Measurements from ENCODE around the gene PTTG1IP2.

The PTTG1IP2 gene

GRCh38 chr7:90474284-90475210 is 5.1 kb downstream of the PTTG1IP2 start:
- DNase-seq (ENCODE audit: low read depth in 3 of 3, low spot score in 1 of 3), result no peak

DNA sequence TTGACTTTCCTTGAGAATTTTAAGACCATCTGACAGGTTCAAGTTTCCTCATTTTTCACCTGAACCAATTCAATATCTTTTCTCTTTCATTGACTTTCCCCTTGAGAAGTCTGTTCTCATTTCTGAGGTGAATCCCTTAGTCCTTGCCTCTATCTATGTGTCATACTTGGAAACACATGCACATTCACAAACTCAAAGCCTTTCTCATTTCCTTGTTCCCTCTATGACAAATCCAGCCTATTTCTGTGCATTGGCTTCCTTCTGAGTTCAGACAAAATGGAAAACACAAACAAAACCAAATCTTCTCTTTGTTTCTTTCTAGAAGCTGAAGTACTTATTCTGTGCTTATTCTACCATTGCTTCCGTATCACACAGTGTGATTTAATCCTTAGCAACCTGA is 13.8 kb downstream of the PTTG1IP2 start:
- no peak for DNase-seq (ENCODE audit: low read depth in 3 of 3, low spot score in 1 of 3)

DNA sequence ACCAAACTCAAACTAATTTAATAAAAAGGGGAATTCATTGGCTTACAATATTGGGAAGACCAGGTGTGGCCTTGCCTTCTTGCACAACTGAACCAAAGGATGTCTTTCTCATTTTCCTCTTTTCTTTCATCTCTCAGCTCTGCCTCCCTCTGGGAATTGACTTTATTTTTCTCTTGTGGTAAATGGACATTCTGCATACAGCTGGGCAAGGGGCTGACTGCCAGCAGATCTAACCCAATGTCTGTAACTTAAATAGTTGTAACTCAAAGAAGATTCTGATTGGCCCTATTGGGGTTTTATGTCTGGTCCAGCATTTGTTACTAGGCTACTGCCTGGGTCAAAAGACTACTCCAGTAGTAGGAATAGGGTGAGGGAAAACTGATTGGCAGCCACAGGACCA is 15.3 kb downstream of the PTTG1IP2 start:
- no peak for DNase-seq (ENCODE audit: low read depth in 3 of 3, low spot score in 1 of 3)

DNA sequence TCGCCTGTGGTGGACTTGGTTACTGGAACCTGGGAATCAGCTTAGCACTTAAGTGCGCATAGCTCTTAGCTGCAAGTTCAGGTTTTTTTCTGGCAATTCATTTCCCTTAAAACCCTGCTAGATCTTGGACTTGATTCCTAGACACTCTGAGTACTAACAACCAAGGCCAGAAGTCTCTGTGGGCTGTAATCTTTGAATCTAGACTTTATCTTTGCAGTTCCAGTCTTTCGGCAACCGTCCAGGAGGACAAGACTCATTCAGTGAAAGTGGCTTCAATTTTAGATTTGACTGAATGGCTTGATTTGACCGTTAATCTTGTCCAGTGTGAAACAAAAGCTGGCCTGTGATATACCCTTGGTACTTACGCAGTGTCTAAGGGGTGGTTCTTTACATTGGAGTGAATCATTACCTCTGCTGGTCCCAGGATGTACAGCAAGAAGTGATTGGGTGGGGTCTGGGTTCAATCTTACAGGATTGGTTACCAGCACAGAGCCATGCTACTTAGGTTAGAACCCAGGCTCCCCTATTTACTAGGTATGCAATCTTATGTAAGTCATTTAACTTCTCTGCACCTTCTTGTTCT is 16.4 kb downstream of the PTTG1IP2 start:
- no peak for DNase-seq (ENCODE audit: low read depth in 3 of 3, low spot score in 1 of 3)

DNA sequence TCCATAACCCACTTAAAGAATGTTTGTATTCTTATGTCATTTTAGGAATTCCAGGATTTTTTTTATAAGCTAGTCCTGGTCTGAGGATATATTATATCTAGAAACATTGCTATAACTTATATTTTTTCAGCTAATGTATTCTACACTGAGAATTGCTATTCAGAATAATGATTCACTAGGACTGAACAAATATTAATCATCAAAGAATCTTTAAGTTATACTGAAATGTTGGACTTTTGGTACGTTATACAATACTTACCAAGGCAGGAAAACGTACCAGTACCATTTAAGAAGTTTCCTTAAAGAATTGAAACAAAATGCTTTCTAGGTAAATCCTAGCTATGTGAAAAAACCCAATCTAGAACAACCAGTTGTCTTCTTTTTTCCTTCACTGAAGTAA is 18.4 kb downstream of the PTTG1IP2 start:
- no peak for DNase-seq (ENCODE audit: low read depth in 3 of 3, low spot score in 1 of 3)

- DNase-seq (ENCODE audit: low read depth in 3 of 3, low spot score in 1 of 3), result no peak
Observed at GRCh38 chr7:90488220-90488619, 18.8 kb downstream of the PTTG1IP2 start.

- DNase-seq (ENCODE audit: low read depth in 3 of 3, low spot score in 1 of 3), result no peak
Observed at GRCh38 chr7:90492250-90492649, 22.8 kb downstream of the PTTG1IP2 start.

DNA sequence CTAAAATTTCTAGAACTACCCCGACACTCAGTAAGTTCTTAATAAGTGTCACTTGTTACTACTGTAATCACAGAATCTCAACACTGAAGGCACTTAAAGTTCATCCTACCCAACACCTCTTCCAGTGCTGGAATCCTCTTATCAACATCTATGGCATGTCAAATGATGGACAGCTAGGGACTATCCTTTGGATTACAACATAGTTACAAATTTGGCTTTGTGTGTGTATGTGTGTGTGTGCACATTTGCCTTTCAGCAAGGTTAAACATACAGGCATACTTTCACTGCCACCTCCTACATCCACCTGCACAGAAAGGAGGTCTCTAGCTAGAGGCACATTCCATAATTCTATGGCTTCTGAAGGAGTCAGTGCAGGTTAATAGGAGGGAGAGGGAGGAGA is 25.8 kb downstream of the PTTG1IP2 start:
- no peak for DNase-seq (ENCODE audit: low read depth in 3 of 3, low spot score in 1 of 3)

- no peak for DNase-seq (ENCODE audit: low read depth in 3 of 3, low spot score in 1 of 3)
Observed at GRCh38 chr7:90502539-90502938, 33.1 kb downstream of the PTTG1IP2 start.

DNA sequence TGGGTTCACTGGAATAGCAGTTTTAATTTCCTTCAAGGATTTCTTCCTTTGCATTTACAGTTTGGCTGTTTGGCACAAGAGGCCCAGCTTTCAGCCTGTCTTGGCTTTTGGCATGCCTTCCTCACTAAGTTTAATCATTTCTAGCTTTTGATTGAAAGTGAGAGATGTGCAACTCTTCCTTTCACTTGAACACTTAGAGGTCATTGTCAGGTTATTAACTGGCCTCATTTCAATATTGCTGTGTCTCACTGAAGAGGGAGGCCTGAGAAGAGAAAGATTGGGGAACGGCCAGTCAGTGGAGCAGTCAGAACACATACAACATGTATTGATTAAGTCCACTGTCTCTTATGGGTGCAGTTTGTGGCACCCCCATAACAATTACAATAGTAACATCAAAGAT is 33.9 kb downstream of the PTTG1IP2 start:
- DNase-seq (ENCODE audit: low read depth in 3 of 3, low spot score in 1 of 3), result no peak

DNA sequence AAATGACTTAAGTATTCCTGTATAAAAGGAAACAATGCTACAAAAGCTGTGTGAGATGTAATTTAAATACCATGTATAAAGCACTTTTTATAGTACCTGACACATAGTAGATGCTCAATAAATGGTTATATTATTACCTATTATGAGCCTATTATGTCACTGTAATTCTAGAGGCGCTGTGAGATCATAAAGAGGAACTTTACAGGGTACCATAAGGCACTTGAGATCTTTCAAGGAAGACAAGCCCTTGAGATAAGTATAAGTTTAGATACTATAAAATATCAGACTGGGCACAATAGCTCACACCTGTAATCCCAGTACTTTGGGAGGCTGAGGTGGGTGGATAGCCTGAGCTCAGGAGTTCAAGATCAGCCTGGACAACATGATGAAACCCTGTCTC is 38.3 kb downstream of the PTTG1IP2 start:
- DNase-seq (ENCODE audit: low read depth in 3 of 3, low spot score in 1 of 3), result no peak

DNA sequence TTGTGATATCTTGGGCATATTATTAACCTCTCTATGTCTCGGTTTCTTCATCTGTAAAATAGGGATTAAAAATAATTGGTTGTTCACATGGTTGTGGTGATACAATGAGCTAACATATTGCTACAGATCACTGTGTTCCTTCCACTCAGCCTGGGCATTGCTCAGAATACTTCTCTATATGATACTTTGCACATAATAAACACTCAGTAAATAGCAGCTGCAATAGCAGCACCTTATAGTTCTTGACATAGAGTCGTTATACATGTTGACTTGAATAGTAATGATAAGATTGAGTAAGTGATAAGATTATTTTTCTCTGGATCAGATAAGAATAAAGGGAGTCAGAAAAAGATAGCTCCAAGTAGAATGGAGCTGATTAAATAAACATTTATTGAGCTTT is 42.3 kb downstream of the PTTG1IP2 start:
- no peak for DNase-seq (ENCODE audit: low read depth in 3 of 3, low spot score in 1 of 3)

DNA sequence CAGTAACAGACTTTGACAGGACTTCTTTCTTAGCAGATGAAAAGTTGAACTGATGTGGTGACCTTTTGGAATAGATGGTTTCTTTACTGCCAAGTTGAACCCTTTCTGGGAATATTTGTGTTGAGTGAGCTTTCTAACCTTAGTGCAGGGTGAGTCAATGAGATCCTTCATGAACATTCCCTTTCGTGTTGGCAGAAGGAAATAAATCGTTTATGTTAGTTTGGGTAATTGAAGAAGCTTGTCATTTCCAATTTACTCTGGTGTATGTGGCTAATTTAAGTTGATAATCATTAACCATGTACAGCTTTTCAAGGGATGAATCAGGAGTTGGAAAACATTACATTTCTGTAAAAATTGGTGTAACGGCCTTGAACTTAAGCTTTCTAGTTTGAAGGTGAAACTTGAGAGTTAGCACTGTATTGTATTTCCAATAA is 43.4 kb downstream of the PTTG1IP2 start:
- DNase-seq (ENCODE audit: low read depth in 3 of 3, low spot score in 1 of 3), result no peak

GRCh38 chr7:90516257-90516656 is 46.8 kb downstream of the PTTG1IP2 start:
- DNase-seq (ENCODE audit: low read depth in 3 of 3, low spot score in 1 of 3), result no peak

DNA sequence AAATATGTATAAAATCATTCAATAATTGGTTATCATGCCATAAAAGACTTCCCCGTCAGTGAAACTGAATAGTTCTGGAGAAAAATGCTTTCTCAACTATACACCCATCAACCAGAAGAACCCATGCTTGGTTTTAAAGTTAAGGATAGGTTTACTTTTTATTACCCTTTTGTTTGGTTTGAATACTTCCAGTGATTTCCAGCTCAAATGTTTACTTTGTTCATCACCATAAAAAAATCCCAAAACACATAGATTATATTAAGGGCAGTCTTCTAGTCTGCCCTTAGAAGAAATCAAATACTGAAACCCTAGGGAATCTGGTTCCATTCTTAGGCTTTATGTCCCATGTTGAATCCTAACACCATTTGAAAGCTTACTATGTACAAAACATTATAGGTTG is 49.2 kb downstream of the PTTG1IP2 start:
- no peak for DNase-seq (ENCODE audit: low read depth in 3 of 3, low spot score in 1 of 3)

DNA sequence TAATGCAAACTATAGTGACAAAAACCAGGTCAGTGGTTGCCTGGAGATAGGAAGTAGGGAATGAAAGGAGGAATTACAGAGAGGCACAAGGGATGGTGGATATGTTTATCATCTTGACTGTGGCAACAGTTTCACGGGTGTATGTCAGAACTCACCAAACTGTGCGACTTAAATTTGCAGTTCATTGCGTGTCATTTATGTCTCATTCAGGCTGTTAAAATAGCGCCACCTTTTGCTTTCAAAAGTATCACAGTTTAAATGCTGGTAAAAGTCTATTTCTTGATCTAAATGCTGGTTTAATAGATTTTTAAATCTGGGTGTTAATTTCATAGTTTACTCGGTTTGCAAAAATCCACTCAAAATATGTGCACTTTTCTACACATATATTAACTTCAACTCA is 51.0 kb downstream of the PTTG1IP2 start:
- no peak for DNase-seq (ENCODE audit: low read depth in 3 of 3, low spot score in 1 of 3)

DNA sequence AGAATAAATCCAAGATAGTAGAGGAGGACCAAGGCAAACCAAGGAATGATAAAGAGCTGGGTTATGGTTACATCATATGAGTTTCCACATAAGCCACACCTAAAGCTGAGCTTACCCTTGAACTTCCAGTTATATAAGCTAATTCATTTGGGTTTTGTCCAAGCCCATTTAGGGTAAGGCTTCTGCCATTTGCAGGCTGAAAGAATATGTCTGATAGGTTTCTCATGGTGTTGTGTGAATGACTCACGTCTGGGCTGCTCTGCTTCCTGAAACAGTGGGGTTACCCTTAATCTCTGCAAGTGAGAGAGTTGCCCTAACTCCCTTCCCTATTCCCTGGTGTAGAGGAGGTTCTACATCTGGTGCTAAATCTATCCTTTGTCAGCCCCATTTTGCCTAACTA is 60.8 kb downstream of the PTTG1IP2 start:
- DNase-seq (ENCODE audit: low read depth in 3 of 3, low spot score in 1 of 3), result no peak

DNA sequence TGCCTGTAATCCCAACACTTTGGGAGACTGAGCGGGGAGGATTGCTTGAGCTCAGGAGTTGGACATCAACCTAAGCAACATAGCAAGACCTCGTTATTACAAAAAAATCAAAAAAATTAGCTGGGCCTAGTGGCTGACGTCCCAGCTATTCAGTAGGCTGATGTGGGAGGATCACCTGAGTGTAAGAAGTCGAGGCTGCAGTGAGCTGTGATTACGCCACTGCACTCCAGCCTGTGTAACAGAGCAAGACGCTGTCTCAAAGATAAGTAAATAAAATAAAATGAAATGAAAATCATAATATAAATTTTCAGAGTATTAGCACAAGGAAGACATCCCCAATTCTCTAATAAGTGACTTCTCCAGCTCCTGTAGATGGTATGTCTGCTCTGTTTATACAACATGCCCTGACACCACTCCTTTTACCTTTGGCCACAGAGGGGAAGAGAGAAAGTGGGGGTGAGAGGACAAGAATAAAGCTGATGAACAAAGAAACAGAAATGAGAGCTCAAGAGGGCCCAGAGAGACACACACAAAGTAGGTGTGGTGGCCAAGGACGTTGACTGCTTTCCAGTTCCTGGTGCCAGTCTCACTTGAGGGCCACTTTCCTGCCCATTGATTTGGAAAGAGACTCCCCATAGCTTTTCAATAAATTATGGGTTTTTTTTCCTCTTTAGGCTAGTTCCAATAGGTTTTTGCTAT is 62.9 kb downstream of the PTTG1IP2 start:
- DNase-seq (ENCODE audit: low read depth in 3 of 3, low spot score in 1 of 3), result no peak

DNA sequence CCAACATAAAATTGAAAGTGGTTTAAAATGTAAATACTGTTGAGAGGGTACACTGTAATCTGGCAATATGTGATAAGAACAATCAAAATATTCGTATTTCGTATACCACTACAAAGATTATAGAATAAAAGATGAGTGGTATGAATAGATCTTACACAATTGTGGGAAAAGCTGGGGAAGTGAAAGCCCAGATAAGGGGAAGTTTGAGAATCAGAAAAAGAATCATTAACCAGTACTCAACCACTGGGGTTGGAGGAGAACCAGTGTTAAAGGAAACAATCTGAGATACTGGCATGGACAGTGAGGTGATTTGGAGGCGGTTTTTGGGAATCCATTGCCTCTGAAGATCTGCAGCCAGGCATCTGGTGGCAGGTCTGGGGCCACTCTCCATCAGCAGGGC is 67.0 kb downstream of the PTTG1IP2 start:
- DNase-seq (ENCODE audit: low read depth in 3 of 3, low spot score in 1 of 3), result no peak

- no peak for DNase-seq (ENCODE audit: low read depth in 3 of 3, low spot score in 1 of 3)
Observed at GRCh38 chr7:90538405-90538804, 69.0 kb downstream of the PTTG1IP2 start.

DNA sequence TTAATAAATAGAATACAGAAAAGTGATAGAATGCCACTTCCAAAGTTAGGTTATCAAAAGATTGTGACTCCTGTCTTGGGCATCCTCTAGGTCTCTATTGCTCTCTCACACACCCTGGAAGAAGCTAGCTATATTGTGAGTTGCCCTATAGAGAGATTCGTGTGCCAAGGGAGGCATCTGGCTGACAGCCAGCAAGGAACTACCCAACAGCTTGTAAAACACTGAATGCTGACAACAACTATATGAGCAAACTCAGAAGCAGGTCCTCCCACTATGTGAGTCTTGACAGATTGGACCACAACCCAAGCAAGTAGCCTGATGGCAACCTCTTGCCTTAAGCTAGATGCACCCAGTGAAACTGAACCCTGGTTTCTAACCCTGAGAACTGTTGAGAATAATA is 71.0 kb downstream of the PTTG1IP2 start:
- DNase-seq (ENCODE audit: low read depth in 3 of 3, low spot score in 1 of 3), result no peak

DNA sequence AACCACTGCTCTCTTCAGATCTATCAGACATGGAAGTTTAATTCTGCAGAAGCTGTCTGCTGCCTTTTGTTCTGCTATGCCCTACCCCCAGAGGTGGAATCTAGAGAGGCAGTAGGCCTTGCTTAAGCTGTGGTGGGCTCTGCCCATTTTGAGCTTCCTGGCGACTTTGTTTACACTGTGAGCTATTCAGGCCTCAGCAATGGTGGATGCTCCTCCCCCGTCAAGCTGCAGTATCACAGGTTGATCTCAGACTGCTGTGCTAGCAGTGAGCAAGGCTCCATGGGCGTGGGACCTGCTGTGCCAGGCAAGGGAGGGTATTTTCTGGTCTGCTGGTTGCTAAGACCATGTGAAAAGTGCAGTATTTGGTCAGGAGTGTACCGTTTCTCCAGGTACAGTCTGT is 81.6 kb downstream of the PTTG1IP2 start:
- no peak for DNase-seq (ENCODE audit: low read depth in 3 of 3, low spot score in 1 of 3)

Measured in stimulated activated CD4-positive, alpha-beta T cell treated with anti-CD3 and anti-CD28 coated beads, TNF-alpha, amount 100 ng/mL, for 1 hour (primary cell).